ENCODE data around the gene BMPR1B.

Gene BMPR1B

GRCh38 chr4:95007998-95008397 lies 250.2 kb downstream of the BMPR1B start:
- no peak for TF ChIP-seq CTCF (IDR thresholded peaks at IDR 0.05; ENCODE audit: extremely low read depth, missing control alignments)
- DNase-seq (ENCODE audit: low spot score) = no peak

GRCh38 chr4:95013236-95013635 lies 255.5 kb downstream of the BMPR1B start:
- no peak for DNase-seq (ENCODE audit: low spot score)
- no peak for TF ChIP-seq CTCF (IDR thresholded peaks at IDR 0.05; ENCODE audit: extremely low read depth, missing control alignments)

GRCh38 chr4:95014068-95014467 lies 256.3 kb downstream of the BMPR1B start:
- TF ChIP-seq CTCF (IDR thresholded peaks at IDR 0.05; ENCODE audit: extremely low read depth, missing control alignments) = no peak
- no peak for DNase-seq (ENCODE audit: low spot score)

GRCh38 chr4:95017305-95018064 lies 259.7 kb downstream of the BMPR1B start:
- DNase-seq (ENCODE audit: low spot score) = no peak
- TF ChIP-seq CTCF (IDR thresholded peaks at IDR 0.05; ENCODE audit: extremely low read depth, missing control alignments) = no peak

- DNase-seq (ENCODE audit: low spot score) = no peak
- no peak for TF ChIP-seq CTCF (IDR thresholded peaks at IDR 0.05; ENCODE audit: extremely low read depth, missing control alignments)
Observed at GRCh38 chr4:95018785-95019184, 261.0 kb downstream of the BMPR1B start.

- TF ChIP-seq CTCF (IDR thresholded peaks at IDR 0.05; ENCODE audit: extremely low read depth, missing control alignments) = no peak
- DNase-seq (ENCODE audit: low spot score) = no peak
Observed at GRCh38 chr4:95020521-95020920, 262.8 kb downstream of the BMPR1B start.

- DNase-seq (ENCODE audit: low spot score) = no peak
- no peak for TF ChIP-seq CTCF (IDR thresholded peaks at IDR 0.05; ENCODE audit: extremely low read depth, missing control alignments)
Observed at GRCh38 chr4:95021099-95021498, 263.3 kb downstream of the BMPR1B start.
